GM06990 (cell line): ENCODE results near the gene GTF2IRD2.
"Not testable (repeated sequence)": the region's sequence is repeated elsewhere in the genome, so short reads cannot be mapped to it uniquely, and the experiment has no call there.

ENCODE experiments used
- DNase-seq: peaks from one replicate; pipeline ENCODE4 v3.0.0-alpha.2; 2011; ENCODE audit not compliant: insufficient read length; ENCODE audit errors: extremely low read depth
- H3K27me3 ChIP-seq: replicated peaks from 2 replicates; pipeline ENCODE4 v1.6.0; 2011; ENCODE audit warnings: low read length; ENCODE audit not compliant: control insufficient read depth, insufficient read depth
- H3K36me3 ChIP-seq: 2 replicates; pipeline ENCODE4 v1.5.1; 2011; ENCODE audit warnings: low read length; ENCODE audit not compliant: control insufficient read depth, insufficient read depth
- H3K4me3 ChIP-seq: replicated peaks from 2 replicates; pipeline ENCODE4 v1.5.1; 2011; ENCODE audit warnings: low read depth, mild to moderate bottlenecking, control low read depth, low read length

GTF2IRD2 gene

DNA sequence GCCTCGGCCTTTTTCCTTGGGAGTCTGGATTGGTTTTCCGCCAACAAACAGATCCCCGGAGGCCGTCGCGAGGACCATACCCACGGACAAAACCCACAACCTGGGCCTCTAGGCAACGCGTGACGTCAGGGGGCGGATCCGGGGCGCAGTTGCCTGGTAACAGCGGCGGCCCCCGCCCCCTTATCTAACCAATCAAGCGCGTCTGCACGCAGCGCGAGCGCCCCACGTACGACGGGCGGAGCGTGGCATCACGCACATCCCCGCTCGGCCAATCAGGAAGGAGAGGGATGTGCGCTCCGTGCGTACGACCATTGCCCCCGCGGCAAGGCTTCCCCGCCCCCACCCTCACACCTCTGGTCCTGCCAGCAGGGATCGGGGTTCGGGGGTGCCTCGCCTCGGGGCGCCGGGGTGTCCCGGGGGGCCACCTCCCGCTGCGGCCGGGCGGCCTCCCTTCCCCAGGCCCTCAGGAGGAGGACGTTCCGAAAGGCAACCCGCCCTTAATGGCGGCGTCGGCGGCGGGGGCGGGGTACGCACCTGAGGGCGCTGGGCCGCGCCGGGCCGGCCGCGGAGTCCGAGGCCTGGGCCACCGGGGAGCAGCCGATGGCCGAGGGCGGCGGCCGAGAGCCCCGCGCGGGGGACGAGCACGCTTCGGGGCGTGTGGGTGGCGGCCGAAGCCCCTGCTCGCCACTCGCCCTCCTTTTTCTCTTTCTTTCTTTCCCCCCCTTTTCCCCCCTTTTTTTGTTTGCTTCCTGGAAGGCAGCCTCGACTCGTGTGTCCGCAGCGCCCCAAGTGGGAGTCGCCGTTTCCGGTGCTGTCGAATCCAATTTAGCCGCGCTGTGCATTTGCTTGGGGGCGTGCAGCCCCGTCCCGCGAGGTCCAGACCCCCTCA lies at the start of gene GTF2IRD2:
Gene GTF2IRD2, minus strand, starts transcription at position 773 of the 889 bp plus-strand sequence. CDS start 15,227 bp downstream, outside the sequence.
- not testable (repeated sequence) for H3K27me3 ChIP-seq, H3K36me3 ChIP-seq, DNase-seq, H3K4me3 ChIP-seq

DNA sequence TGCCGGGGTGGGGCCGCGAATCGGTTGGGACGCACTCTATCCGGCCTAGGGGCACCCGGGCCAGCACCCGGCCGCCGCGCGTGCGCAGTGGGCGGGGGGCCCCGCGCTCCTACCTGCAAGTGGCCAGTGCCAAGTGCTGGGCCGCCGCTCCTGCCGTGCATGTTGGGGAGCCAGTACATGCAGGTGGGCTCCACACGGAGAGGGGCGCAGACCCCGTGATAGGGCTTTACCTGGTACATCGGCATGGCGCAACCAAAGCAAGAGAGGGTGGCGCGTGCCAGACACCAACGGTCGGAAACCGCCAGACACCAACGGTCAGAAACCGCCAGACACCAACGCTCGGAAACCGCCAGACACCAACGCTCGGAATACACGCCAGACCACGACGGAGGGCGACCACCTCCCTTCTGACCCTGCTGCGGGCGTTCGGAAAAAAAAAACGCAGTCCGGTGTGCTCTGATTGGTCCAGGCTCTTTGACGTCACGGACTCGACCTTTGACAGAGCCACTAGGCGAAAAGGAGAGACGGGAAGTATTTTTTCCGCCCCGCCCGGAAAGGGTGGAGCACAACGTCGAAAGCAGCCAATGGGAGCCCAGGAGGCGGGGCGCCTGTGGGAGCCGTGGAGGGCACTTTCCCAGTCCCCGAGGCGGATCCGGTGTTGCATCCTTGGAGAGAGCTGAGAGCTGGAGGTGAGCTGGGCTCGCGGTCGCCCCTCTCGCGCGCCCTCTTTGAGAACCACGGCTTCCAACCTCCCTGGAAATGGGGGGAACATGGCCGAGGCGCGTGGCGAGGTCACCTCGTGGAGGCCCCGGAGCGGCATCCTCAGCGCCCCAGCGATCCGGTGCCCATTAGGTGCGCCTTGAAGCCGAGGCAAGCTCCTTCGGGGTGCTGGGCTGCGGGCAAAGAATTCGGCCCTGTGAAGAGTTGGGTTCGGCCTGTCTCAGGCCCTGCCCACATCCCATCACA lies 39.0 kb upstream of the GTF2IRD2 start:
- not testable (repeated sequence) for H3K36me3 ChIP-seq, H3K27me3 ChIP-seq
- H3K4me3 ChIP-seq, result peak overlapping the region; percentile 70
- peak; percentile 80 for DNase-seq

DNA sequence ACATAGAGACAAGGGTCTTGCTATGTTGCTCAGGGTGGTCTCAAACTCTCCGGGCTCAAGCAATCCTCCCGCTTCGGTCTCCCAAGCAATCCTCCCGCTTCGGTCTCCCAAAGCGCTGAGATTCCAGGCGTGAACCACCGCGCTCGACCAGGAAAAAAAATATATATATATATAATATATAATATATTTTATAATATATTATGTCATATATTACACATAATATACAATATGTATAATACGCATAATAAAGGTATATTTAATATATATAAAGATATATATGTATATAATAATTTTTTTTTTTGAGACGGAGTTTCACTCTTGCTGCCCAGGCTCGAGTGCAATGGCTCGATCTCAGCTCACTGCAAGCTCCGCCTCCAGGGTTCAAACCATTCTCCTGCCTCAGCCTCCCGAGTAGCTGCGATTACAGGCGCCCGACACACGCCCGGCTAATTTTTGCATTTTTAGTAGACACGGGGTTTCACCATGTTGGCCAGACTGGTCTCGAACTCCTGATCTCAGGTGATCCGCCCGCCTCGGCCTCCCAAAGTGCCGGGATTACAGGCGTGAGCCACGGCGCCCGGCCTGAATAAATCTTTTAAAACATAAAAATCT lies 38.2 kb upstream of the GTF2IRD2 start:
- DNase-seq, H3K36me3 ChIP-seq, H3K27me3 ChIP-seq: not testable (repeated sequence)
- H3K4me3 ChIP-seq, result peak overlapping the region; percentile 45

DNA sequence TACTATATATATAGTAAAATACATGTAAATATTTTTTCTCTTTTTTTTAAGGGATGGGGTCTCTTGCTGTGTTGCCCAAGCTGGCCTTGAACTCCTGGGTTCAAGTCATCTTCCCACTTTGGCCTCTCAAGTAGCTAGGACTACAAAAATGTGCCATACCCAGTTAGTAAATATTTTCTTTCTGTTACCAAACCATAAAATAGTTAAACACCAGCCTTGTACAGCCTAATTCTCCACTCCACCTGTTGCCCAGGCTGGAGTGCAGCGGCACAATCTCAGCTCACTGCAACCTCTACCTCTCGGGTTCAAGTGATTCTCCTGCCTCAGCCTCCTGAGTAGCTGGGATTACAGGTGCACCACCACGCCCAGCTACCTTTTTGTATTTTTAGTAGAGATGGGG lies 33.9 kb upstream of the GTF2IRD2 start:
- DNase-seq, H3K36me3 ChIP-seq, H3K4me3 ChIP-seq, H3K27me3 ChIP-seq: not testable (repeated sequence)

DNA sequence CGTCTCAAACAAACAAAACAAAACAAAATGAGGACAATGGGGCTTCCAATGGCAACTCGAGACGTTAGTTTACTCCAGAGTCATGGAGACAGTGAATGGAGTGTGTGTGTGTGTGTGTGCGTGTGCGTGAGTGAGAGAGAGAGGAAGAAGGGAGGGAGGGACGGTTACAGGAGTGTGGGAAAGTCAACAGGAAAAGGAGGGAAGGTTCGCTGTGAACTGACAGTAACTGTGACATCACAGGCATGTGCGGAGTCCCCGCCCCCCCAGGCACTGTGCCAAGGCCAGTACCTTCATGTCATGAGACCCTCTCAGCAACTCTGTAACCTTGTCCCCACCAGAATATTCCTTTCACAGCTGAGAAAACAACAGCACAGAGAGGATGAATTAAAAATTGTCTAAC lies 30.7 kb upstream of the GTF2IRD2 start:
- DNase-seq, H3K36me3 ChIP-seq, H3K4me3 ChIP-seq, H3K27me3 ChIP-seq: not testable (repeated sequence)

DNA sequence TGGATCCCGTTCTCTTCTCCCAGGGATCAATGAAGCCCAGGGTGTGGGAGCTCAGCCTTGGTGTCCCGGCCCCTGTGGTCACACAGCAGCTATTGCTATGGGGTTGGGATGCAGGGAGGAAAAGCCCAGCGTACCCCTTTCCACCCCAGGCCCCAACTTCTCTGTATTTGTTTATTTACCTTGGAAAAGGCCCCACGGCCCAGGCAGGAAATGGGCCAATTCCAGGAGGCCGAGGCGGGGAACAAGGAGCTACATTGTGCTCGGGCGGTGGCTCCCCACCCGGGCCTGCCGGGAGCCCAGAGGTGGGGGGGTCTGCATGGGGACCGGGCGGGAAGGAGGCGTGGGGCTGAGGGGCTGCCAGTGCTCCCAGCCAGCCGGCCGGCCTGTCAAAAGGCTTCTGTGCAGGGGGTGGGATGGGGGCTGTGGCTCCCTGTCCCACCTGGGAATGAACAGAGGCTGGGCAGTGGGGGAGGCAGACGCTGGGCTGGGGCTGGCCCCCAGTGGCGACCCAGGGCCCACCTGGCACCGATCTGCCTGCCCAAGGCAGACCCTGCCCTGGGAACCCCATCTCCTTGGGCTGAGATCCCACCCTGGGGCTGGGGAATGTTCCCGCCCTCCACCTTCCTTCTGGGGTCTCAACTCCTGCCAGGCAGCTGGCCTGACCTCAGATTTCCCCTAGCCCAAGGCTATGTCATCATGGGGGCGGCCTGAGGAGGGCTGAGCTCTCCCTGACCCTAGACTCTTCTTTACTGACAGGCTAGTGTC lies 23.5 kb upstream of the GTF2IRD2 start:
- not testable (repeated sequence) for H3K27me3 ChIP-seq, H3K4me3 ChIP-seq, H3K36me3 ChIP-seq
- peak; percentile 0 for DNase-seq

DNA sequence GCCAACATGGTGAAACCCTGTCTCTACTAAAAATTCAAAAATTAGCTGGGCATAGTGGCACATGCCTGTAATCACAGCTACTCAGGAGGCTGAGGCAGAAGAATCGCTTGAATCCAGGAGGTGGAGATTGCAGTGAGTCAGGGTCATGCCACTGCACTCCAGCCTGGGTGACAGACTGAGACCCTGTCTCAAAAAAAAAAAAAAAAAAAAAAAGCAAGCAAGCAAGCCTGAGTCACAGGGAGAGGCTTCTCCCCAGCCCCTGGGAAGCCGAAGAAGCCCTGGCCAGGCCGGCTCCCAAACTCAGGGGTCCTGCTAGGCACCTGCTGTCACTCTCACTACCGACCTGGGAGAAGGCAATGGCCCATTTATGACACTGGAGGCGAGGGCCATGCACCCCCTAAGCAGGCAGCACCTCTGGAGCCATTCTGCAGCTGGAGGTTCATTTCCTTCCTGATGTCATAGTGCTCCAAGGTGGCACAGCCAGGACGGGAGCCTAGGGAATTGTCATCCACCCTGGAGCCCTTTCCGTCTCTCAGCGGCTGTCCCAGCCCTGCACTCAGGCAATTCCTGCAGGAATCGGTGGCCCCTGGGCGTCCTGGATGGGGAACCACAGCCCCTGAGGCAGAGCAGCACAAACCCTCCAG lies 22.8 kb upstream of the GTF2IRD2 start:
- not testable (repeated sequence) for H3K4me3 ChIP-seq, H3K27me3 ChIP-seq, H3K36me3 ChIP-seq, DNase-seq

DNA sequence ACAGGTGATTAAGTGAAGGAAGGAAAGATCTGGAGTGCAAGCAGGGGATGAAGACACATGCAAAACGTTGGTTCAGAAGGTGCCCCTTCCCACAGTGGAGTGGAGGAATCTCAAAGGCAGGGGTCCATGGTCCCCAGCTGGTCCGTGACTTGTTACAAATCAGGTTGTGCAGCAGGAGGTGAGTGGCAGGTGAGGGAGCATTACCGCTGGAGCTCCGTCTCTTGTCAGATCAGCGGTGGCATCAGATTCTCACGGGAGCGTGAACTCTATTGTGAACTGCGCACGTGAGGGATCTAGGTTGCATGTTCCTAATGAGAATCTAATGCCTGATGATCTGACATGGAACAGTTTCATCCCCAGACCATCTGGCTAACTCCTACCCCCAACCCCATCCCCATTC lies 21.1 kb upstream of the GTF2IRD2 start:
- DNase-seq, result not testable (repeated sequence)

DNA sequence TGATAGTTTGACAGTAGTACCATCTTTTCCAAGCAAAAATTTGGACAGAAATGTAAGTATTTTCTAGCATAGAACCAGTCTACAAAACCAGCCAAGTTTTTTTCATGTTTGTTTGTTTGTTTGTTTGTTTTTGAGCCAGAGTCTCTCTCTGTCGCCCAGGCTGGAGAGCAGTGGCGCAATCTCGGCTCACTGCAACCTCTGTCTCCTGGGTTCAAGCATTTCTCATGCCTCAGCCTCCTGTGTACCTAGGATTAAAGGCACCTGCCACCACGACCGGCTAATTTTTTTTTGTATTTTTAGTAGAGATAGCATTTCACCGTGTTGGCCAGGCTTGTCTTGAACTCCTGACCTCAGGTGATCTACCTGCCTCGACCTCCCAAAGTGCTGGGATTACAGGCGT lies 14.4 kb upstream of the GTF2IRD2 start:
- not testable (repeated sequence) for H3K4me3 ChIP-seq, H3K36me3 ChIP-seq, H3K27me3 ChIP-seq, DNase-seq

More for the DNA sequence above, 21.1 kb upstream of the GTF2IRD2 start:
- not testable (repeated sequence) for H3K27me3 ChIP-seq, H3K4me3 ChIP-seq, H3K36me3 ChIP-seq

DNA sequence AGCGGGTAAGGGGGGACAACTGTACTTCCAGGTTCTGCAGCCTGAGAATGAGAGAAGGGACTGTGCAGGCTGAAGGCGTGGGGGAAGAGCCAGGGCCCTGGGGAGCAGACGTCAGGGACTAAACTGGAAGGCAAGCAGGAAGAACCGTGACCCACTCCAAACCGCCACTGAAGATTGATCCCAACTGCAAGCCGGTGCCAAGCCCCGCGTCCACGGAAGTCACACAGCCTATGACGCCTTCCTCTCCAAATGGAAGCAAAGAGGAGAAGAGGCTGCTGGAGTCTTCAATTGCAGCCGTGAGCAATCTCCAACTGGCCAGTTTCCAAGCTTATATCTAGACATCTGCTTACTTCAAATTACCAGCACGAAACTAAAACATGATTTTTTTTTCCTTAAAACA lies 1.6 kb downstream of the GTF2IRD2 start:
- not testable (repeated sequence) for DNase-seq, H3K4me3 ChIP-seq, H3K36me3 ChIP-seq, H3K27me3 ChIP-seq

DNA sequence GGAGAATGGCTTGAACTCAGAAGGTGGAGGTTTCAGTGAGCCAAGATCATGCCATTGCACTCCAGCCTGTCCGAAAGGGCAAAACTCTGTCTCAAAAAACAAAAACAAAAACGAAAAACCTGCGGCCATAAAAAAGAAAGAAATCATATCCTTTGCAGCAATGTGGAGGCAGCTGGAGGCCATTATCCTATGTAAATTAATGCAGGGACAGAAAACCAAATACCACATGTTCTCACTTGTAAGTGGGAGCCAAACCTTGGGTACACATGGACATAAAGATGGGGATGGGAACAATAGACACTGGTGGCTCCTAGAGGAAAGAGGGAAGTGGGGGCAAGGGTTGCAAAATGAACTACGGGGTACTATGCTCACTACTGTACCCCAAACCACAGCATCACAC lies 21.0 kb downstream of the GTF2IRD2 start:
- H3K27me3 ChIP-seq, H3K4me3 ChIP-seq, DNase-seq, H3K36me3 ChIP-seq: not testable (repeated sequence)

DNA sequence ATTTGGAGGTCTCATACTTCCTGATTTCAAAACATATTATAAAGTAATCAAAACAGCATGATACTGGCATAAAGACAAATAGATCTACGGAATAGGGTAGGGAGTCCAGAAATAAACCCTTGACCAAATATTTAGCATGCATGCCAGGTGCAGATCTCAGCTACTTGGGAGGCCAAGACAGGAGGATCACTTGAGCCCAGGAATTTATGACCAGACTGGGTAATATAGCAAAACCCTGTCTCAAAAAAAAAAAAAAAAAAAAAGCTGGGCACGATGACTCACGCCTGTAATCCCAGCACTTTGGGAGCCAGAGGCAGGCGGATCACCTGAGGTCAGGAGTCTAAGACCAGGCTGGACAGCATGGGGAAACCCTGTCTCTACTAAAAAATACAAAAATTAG lies 21.4 kb downstream of the GTF2IRD2 start:
- not testable (repeated sequence) for H3K36me3 ChIP-seq, H3K4me3 ChIP-seq, H3K27me3 ChIP-seq, DNase-seq

DNA sequence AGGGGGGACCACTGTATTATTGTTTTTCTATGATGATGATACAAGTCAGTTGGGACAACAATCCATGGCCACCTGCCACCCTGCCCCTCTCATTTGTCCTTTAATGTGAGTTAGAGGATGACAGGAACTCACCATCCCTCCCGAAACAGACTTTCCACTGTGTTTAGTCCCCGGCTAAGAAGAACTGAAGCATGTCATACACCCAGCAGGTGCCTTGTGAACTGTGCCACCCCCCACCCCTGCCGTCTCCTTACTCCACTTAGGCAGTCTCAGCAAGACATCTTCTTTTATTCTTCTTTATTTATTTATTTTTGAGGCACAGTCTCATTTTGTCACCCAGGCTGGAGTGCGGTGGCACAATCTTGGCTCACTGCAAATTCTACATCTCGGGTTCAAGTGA lies 30.1 kb downstream of the GTF2IRD2 start:
- not testable (repeated sequence) for DNase-seq, H3K4me3 ChIP-seq, H3K27me3 ChIP-seq, H3K36me3 ChIP-seq
